Stimulated activated memory B cell treated with anti-CD40 and anti-IgM and Interleukin-4, amounts not matched to agents 10 μg/mL and 1 μg/mL and 100 μg/mL, for 72 hours (primary cell): Measurements from ENCODE around the gene USH1G.
"Not testable (repeated sequence)": the region's sequence is repeated elsewhere in the genome, so short reads cannot be mapped to it uniquely, and the experiment has no call there.

ENCODE experiments used
- ATAC-seq: fragments of 150-1000 bp; cut with Tn5 transposase; 2 replicates; pipeline ENCODE4 v1.10.0; 2021
- H3K27ac Mint-ChIP-seq: one replicate; pipeline ENCODE4 v1.8.0; 2022; ENCODE audit warnings: mild to moderate bottlenecking, mixed read lengths
- H3K27me3 Mint-ChIP-seq: one replicate; pipeline ENCODE4 v1.8.0; 2022; ENCODE audit warnings: mixed read lengths
- H3K36me3 Mint-ChIP-seq: one replicate; pipeline ENCODE4 v1.8.0; 2022; ENCODE audit warnings: mixed read lengths
- H3K4me1 Mint-ChIP-seq: one replicate; pipeline ENCODE4 v1.8.0; 2022; ENCODE audit warnings: mixed read lengths
- H3K4me3 Mint-ChIP-seq: one replicate; pipeline ENCODE4 v1.8.0; 2022; ENCODE audit warnings: mild to moderate bottlenecking, moderate library complexity, mixed read lengths
- H3K9me3 Mint-ChIP-seq: one replicate; pipeline ENCODE4 v1.8.0; 2022; ENCODE audit warnings: mixed read lengths

USH1G gene

GRCh38 chr17:74922694-74923537, at the start of gene USH1G:
TSS of gene USH1G (minus strand) at chr17:74923255. CDS start at chr17:74923073, 182 bp downstream.
- peaks cover 24% of the 10 kb centered on the region for H3K4me1 Mint-ChIP-seq
- H3K9me3 Mint-ChIP-seq: no peaks in the 10 kb centered on the region
- no peak for ATAC-seq
- peak within 1 kb of the TSS; percentile 52 for H3K4me3 Mint-ChIP-seq
- no peaks in the 10 kb centered on the region for H3K36me3 Mint-ChIP-seq
- no peak within 1 kb of the TSS for H3K27ac Mint-ChIP-seq
- peaks cover 92% of the 10 kb centered on the region for H3K27me3 Mint-ChIP-seq

GRCh38 chr17:74972107-74972972, 49.3 kb upstream of the USH1G start, which contains the start of gene HID1:
TSS of gene HID1 (minus strand) at chr17:74972759. CDS start at chr17:74972656, 103 bp downstream.
- Mint-ChIP-seq H3K4me1 (peaks cover 13% of the 10 kb centered on the region), H3K9me3 (no peaks in the 10 kb centered on the region), H3K27me3 (peaks cover 31% of the 10 kb centered on the region), H3K27ac (peak within 1 kb of the TSS; percentile 59), H3K4me3 (peak within 1 kb of the TSS; percentile 77), H3K36me3 (no peaks in the 10 kb centered on the region)
- peak; percentile 81 for ATAC-seq

- peak overlapping the region; percentile 53 for H3K27ac Mint-ChIP-seq
- H3K36me3 Mint-ChIP-seq: no peaks in the 10 kb centered on the region
- peaks cover 27% of the 10 kb centered on the region for H3K27me3 Mint-ChIP-seq
These were observed 48.7 kb upstream of the USH1G start for GRCh38 chr17:74971842-74972106.

GRCh38 chr17:74971069-74971841, 48.2 kb upstream of the USH1G start:
- H3K4me1 Mint-ChIP-seq: peaks cover 13% of the 10 kb centered on the region
- peak overlapping the region; percentile 56 for H3K4me3 Mint-ChIP-seq
- H3K27ac Mint-ChIP-seq: peak overlapping the region; percentile 53
- H3K27me3 Mint-ChIP-seq: peaks cover 23% of the 10 kb centered on the region
- H3K36me3 Mint-ChIP-seq: no peaks in the 10 kb centered on the region
- H3K9me3 Mint-ChIP-seq: no peaks in the 10 kb centered on the region
- no peak for ATAC-seq

More at GRCh38 chr17:74971842-74972106, 48.7 kb upstream of the USH1G start:
- no peaks in the 10 kb centered on the region for H3K9me3 Mint-ChIP-seq
- peaks cover 13% of the 10 kb centered on the region for H3K4me1 Mint-ChIP-seq
- no peak for ATAC-seq
- H3K4me3 Mint-ChIP-seq: peak overlapping the region; percentile 77

- Mint-ChIP-seq H3K27me3 (peaks cover 22% of the 10 kb centered on the region), H3K9me3 (no peaks in the 10 kb centered on the region), H3K36me3 (no peaks in the 10 kb centered on the region), H3K4me1 (peaks cover 13% of the 10 kb centered on the region), H3K27ac (no peak overlapping the region), H3K4me3 (no peak overlapping the region)
- no peak for ATAC-seq
These were observed 47.3 kb upstream of the USH1G start for GRCh38 chr17:74970395-74970794.

- Mint-ChIP-seq H3K4me1 (peaks cover 13% of the 10 kb centered on the region), H3K27me3 (peaks cover 20% of the 10 kb centered on the region)
- H3K4me3 Mint-ChIP-seq, H3K36me3 Mint-ChIP-seq, H3K27ac Mint-ChIP-seq, ATAC-seq, H3K9me3 Mint-ChIP-seq: not testable (repeated sequence)
These were observed 46.4 kb upstream of the USH1G start for GRCh38 chr17:74969501-74969900.

GRCh38 chr17:74968361-74968780, 45.3 kb upstream of the USH1G start:
- Mint-ChIP-seq H3K4me1 (peaks cover 13% of the 10 kb centered on the region), H3K4me3 (no peak overlapping the region), H3K9me3 (no peaks in the 10 kb centered on the region), H3K36me3 (no peaks in the 10 kb centered on the region), H3K27ac (no peak overlapping the region), H3K27me3 (peaks cover 16% of the 10 kb centered on the region)
- no peak for ATAC-seq

- Mint-ChIP-seq H3K9me3 (no peaks in the 10 kb centered on the region), H3K27ac (peak overlapping the region; percentile 6), H3K27me3 (peaks cover 8% of the 10 kb centered on the region), H3K36me3 (no peaks in the 10 kb centered on the region), H3K4me1 (peaks cover 14% of the 10 kb centered on the region), H3K4me3 (no peak overlapping the region)
- ATAC-seq: no peak
These were observed 42.0 kb upstream of the USH1G start for GRCh38 chr17:74964988-74965622.

GRCh38 chr17:74964246-74964761, 41.2 kb upstream of the USH1G start:
- Mint-ChIP-seq H3K36me3 (no peaks in the 10 kb centered on the region), H3K9me3 (no peaks in the 10 kb centered on the region), H3K27ac (no peak overlapping the region), H3K27me3 (peaks cover 8% of the 10 kb centered on the region), H3K4me3 (no peak overlapping the region), H3K4me1 (peaks cover 14% of the 10 kb centered on the region)
- ATAC-seq: no peak

- H3K27me3 Mint-ChIP-seq: peaks cover 8% of the 10 kb centered on the region
- H3K4me1 Mint-ChIP-seq: peaks cover 14% of the 10 kb centered on the region
- no peaks in the 10 kb centered on the region for H3K36me3 Mint-ChIP-seq
- H3K27ac Mint-ChIP-seq: no peak overlapping the region
- ATAC-seq: no peak
- H3K4me3 Mint-ChIP-seq: no peak overlapping the region
- no peaks in the 10 kb centered on the region for H3K9me3 Mint-ChIP-seq
These were observed 40.6 kb upstream of the USH1G start for GRCh38 chr17:74963656-74964055.

- Mint-ChIP-seq H3K9me3 (no peaks in the 10 kb centered on the region), H3K4me3 (no peak overlapping the region), H3K36me3 (no peaks in the 10 kb centered on the region), H3K4me1 (peaks cover 14% of the 10 kb centered on the region), H3K27me3 (peaks cover 8% of the 10 kb centered on the region), H3K27ac (no peak overlapping the region)
- ATAC-seq: no peak
These were observed 39.8 kb upstream of the USH1G start for GRCh38 chr17:74962622-74963394.

GRCh38 chr17:74961657-74962350, 38.7 kb upstream of the USH1G start:
- Mint-ChIP-seq H3K9me3 (no peaks in the 10 kb centered on the region), H3K27me3 (peaks cover 8% of the 10 kb centered on the region), H3K4me3 (no peak overlapping the region), H3K27ac (no peak overlapping the region), H3K36me3 (no peaks in the 10 kb centered on the region), H3K4me1 (peaks cover 14% of the 10 kb centered on the region)
- peak; percentile 69 for ATAC-seq

GRCh38 chr17:74960570-74961342, 37.7 kb upstream of the USH1G start:
- Mint-ChIP-seq H3K27ac (no peak overlapping the region), H3K4me1 (peaks cover 14% of the 10 kb centered on the region), H3K4me3 (no peak overlapping the region), H3K9me3 (no peaks in the 10 kb centered on the region), H3K36me3 (no peaks in the 10 kb centered on the region), H3K27me3 (peaks cover 8% of the 10 kb centered on the region)
- peak; percentile 71 for ATAC-seq
